Cardiac muscle cell (in vitro differentiated cells and primary cell): Measurements from ENCODE around the gene CCDC30. TPM values are rescaled to one million over a fixed set of nuclear protein-coding genes. Genes with fewer than 3 reads are reported as not detected.

Experiments
- DNase-seq, 2 donors: peaks; one replicate each; pipeline versions ENCODE4 v3.0.0 to v3.0.0-alpha.2; 2010 to 2017; ENCODE audit warnings: low read depth in 1 of 2, low spot score in 1 of 2
- H3K27ac ChIP-seq: fragments of 200-600 bp; sonication (generic); 2 replicates; pipeline ENCODE4 v1.5.1; 2016
- H3K27me3 ChIP-seq: fragments of 200-600 bp; sonication (generic); 2 replicates; pipeline ENCODE4 v1.6.0; 2016; ENCODE audit warnings: control low read depth
- H3K36me3 ChIP-seq: fragments of 200-600 bp; sonication (generic); 2 replicates; pipeline ENCODE4 v1.5.1; 2016; ENCODE audit warnings: control low read depth
- H3K4me1 ChIP-seq: fragments of 200-600 bp; sonication (generic); 2 replicates; pipeline ENCODE4 v1.8.1; 2017; ENCODE audit warnings: low read depth, mild to moderate bottlenecking, mixed run types
- H3K4me3 ChIP-seq: fragments of 200-600 bp; sonication (generic); 2 replicates; pipeline ENCODE4 v1.5.1; 2016; ENCODE audit warnings: mild to moderate bottlenecking
- H3K9me3 ChIP-seq: fragments of 200-600 bp; sonication (generic); 2 replicates; pipeline ENCODE4 v1.5.1; 2017; ENCODE audit warnings: low read depth, mild to moderate bottlenecking, control low read depth
- CTCF ChIP-seq: IDR thresholded peaks from 2 replicates; pipeline ENCODE4 v1.5.1; 2012; ENCODE audit warnings: low read depth, mild to moderate bottlenecking, low read length
- polyA plus RNA-seq: library from polyadenylated mRNA; unstranded; fragments of >200 nt; fragmentation: Nextera tagmentation; extraction: Ambion mirVana; gene quantifications from 2 replicates; pipeline ENCODE4 v1.2.1, GENCODE V29; 2016
- total RNA-seq: library from RNA; depleted of rRNA; stranded (reverse); fragments of >200 nt; gene quantifications from 2 replicates; pipeline ENCODE4 v1.2.3, GENCODE V29; 2016

CCDC30 gene
- total and polyA plus RNA-seq, 2 experiments from 2014 or later, result 1.8 to 4.2 TPM

GRCh38 chr1:42657981-42658876 is 195.1 kb downstream of the CCDC30 start, which contains the start of gene PPIH:
PPIH (plus strand) TSS chr1:42658423; CDS start chr1:42658447, 24 bp downstream.
- Histone ChIP-seq H3K36me3 (peaks cover 3% of the 10 kb centered on the region), H3K9me3 (no peaks in the 10 kb centered on the region), H3K4me1 (peaks cover 7% of the 10 kb centered on the region), H3K27me3 (peaks cover 11% of the 10 kb centered on the region), H3K4me3 (peak within 1 kb of the TSS; percentile 70), H3K27ac (peak within 1 kb of the TSS; percentile 83)
- TF ChIP-seq CTCF, result no peak
- peak; percentile 93 to 97 for DNase-seq

GRCh38 chr1:42658877-42659337 is 195.8 kb downstream of the CCDC30 start:
- peak overlapping the region; percentile 83 for H3K27ac ChIP-seq
- H3K36me3 ChIP-seq, result peaks cover 7% of the 10 kb centered on the region
- peak; percentile 18 to 41 for DNase-seq
- H3K4me3 ChIP-seq, result peak overlapping the region; percentile 70
- peaks cover 7% of the 10 kb centered on the region for H3K4me1 ChIP-seq
- no peaks in the 10 kb centered on the region for H3K9me3 ChIP-seq
- no peak for TF ChIP-seq CTCF
- H3K27me3 ChIP-seq, result peaks cover 4% of the 10 kb centered on the region

GRCh38 chr1:42660907-42661500 is 197.9 kb downstream of the CCDC30 start:
- Histone ChIP-seq H3K27me3 (no peaks in the 10 kb centered on the region), H3K4me1 (peaks cover 7% of the 10 kb centered on the region), H3K36me3 (peaks cover 14% of the 10 kb centered on the region), H3K9me3 (no peaks in the 10 kb centered on the region), H3K27ac (no peak overlapping the region), H3K4me3 (no peak overlapping the region)
- no peak for TF ChIP-seq CTCF
- no peak for DNase-seq

- no peak for TF ChIP-seq CTCF
- peaks cover 20% of the 10 kb centered on the region for H3K36me3 ChIP-seq
- H3K4me3 ChIP-seq, result no peak overlapping the region
- H3K9me3 ChIP-seq, result no peaks in the 10 kb centered on the region
- DNase-seq, result no peak
- H3K4me1 ChIP-seq, result no peaks in the 10 kb centered on the region
- H3K27me3 ChIP-seq, result no peaks in the 10 kb centered on the region
- H3K27ac ChIP-seq, result no peak overlapping the region
Observed at GRCh38 chr1:42669936-42670335, 206.8 kb downstream of the CCDC30 start.

GRCh38 chr1:42670425-42670824 is 207.3 kb downstream of the CCDC30 start:
- Histone ChIP-seq H3K27ac (no peak overlapping the region), H3K9me3 (no peaks in the 10 kb centered on the region), H3K4me3 (no peak overlapping the region), H3K4me1 (no peaks in the 10 kb centered on the region), H3K27me3 (no peaks in the 10 kb centered on the region), H3K36me3 (peaks cover 19% of the 10 kb centered on the region)
- DNase-seq, result no peak
- no peak for TF ChIP-seq CTCF
